GM12878 (cell line): ENCODE results near the gene ELAVL4. TPM values are rescaled to one million over a fixed set of nuclear protein-coding genes. Genes with fewer than 3 reads are reported as not detected.

ENCODE experiments used
- ATAC-seq: fragments of 200-7000 bp; cut with Tn5 transposase; 3 replicates; pipeline ENCODE4 v1.9.1; 2020; ENCODE audit warnings: mild to moderate bottlenecking, moderate library complexity
- BruUV-seq: library from RNA; stranded (reverse); fragments of 400-500 nt; replicated peaks from 2 replicates; lab custom pipeline; 2021; lab: Mats Ljungman, UMichigan
- CTCF ChIA-PET: fragments of 300-600 bp; sonication (Branson Sonifier 250); formaldehyde crosslinking; extraction: SDS; loops from one replicate; lab custom pipeline; 2021; ENCODE audit warnings: inconsistent platforms; lab: Yijun Ruan, JAX
- POLR2A ChIA-PET: fragments of 350-600 bp; formaldehyde crosslinking; extraction: SDS; loops from one replicate; lab custom pipeline; 2021; ENCODE audit warnings: inconsistent platforms; lab: Charles Lee
- RAD21 ChIA-PET: fragments of 300-600 bp; sonication (Branson Sonifier 250); formaldehyde crosslinking; loops from one replicate; lab custom pipeline; 2023; ENCODE audit warnings: antibody characterized with exemption; ENCODE audit not compliant: unreplicated experiment; lab: Charles Lee
- SMC1A ChIA-PET: fragments of 300-600 bp; sonication (Branson Sonifier 250); formaldehyde crosslinking; loops from one replicate; lab custom pipeline; 2023; ENCODE audit not compliant: unreplicated experiment, uncharacterized antibody; lab: Charles Lee
- DNase-seq: peaks from one replicate; pipeline ENCODE4 v3.0.0-alpha.2; 2011; ENCODE audit warnings: low read depth, low spot score
- FAIRE-seq: peaks from 3 replicates; lab custom pipeline; 2011; peaks lifted over from hg19 to GRCh38; lab: Jason Lieb, UNC
- H2AFZ ChIP-seq: 2 replicates; pipeline ENCODE4 v1.6.0; 2011; ENCODE audit warnings: low read depth, low read length, control low read depth; ENCODE audit not compliant: control insufficient read depth
- H3K27ac ChIP-seq: 2 replicates; pipeline ENCODE4 v1.5.1; 2011; ENCODE audit warnings: control low read depth; ENCODE audit not compliant: control insufficient read depth, insufficient read depth
- H3K27me3 ChIP-seq, 2 experiments: replicated peaks in 1 of 2; 2 replicates each; pipeline versions ENCODE4 v1.6.0 to v1.6.1; 2011; ENCODE audit warnings: low read length in 1 of 2; ENCODE audit not compliant: control insufficient read depth in 2 of 2, insufficient read depth in 2 of 2
- H3K36me3 ChIP-seq, 2 experiments: 2 replicates each; pipeline ENCODE4 v1.5.1; 2011; ENCODE audit warnings: low read length in 1 of 2; ENCODE audit not compliant: control insufficient read depth in 2 of 2, insufficient read depth in 2 of 2
- H3K4me1 ChIP-seq: 2 replicates; pipeline ENCODE4 v1.6.1; 2011; ENCODE audit warnings: mild to moderate bottlenecking, low read length, moderate library complexity, mixed read lengths; ENCODE audit not compliant: control insufficient read depth, insufficient read depth
- H3K4me2 ChIP-seq: 2 replicates; pipeline ENCODE4 v1.6.0; 2011; ENCODE audit warnings: control low read depth; ENCODE audit not compliant: control insufficient read depth, insufficient read depth
- H3K4me3 ChIP-seq: fragments of 200-600 bp; sonication (generic); 2 replicates; pipeline ENCODE4 v1.5.1; 2016
- H3K79me2 ChIP-seq: 2 replicates; pipeline ENCODE4 v1.6.0; 2011; ENCODE audit warnings: low read length; ENCODE audit not compliant: control insufficient read depth, insufficient read depth
- H3K9ac ChIP-seq: 2 replicates; pipeline ENCODE4 v1.8.0; 2011; ENCODE audit warnings: low read length, control low read depth, mixed read lengths; ENCODE audit not compliant: control insufficient read depth, insufficient read depth
- H3K9me3 ChIP-seq: replicated peaks from 3 replicates; pipeline ENCODE4 v1.5.1; 2011; ENCODE audit warnings: mild to moderate bottlenecking, low read length; ENCODE audit not compliant: control insufficient read depth, insufficient read depth
- H4K20me1 ChIP-seq: 2 replicates; pipeline ENCODE4 v1.6.0; 2011; ENCODE audit not compliant: control insufficient read depth, insufficient read depth
- RAD21 ChIP-seq: IDR thresholded peaks from 2 replicates; pipeline ENCODE4 v1.6.1; 2011; ENCODE audit warnings: mild to moderate bottlenecking, low read depth, low read length, moderate library complexity; ENCODE audit not compliant: insufficient read depth
- WGBS: methylation state at CpG from one replicate; pipeline ENCODE4 v1.1.6; 2016; ENCODE audit warnings: low lambda C conversion rate; ENCODE audit not compliant: insufficient replicate concordance, insufficient coverage; ENCODE audit errors: missing lambda C conversion rate; 5-methylcytosine and 5-hydroxymethylcytosine counted together
- in situ Hi-C: fragments of 300-500 bp; cut with MboI; formaldehyde crosslinking; loops from 9 replicates; pipeline ENCODE4 v1.14.3; 2018; ENCODE audit warnings: mixed read lengths
- intact Hi-C: fragments of 100-400 bp; cut with micrococcal nuclease; formaldehyde crosslinking; loops from one replicate; pipeline ENCODE4 v1.14.2; 2022; ENCODE audit not compliant: unreplicated experiment
- polyA plus RNA-seq, 11 experiments: library from polyadenylated mRNA; depleted of rRNA in 4 of 11; unstranded in 6 of 11; stranded (reverse) in 5 of 11; fragments of >200 nt; fragmentation: Nextera tagmentation in 4 of 11; fragmentation: Illumina TruSeq in 1 of 11; extraction: Ambion mirVana in 4 of 11; extraction: Trizol in 1 of 11; gene quantifications; 1 replicate in 1 of 11; 2 replicates in 10 of 11; pipeline versions ENCODE4 v1.2.1 to v1.2.3, GENCODE V29; 2011 to 2016; ENCODE audit warnings: inconsistent platforms in 2 of 11, missing spikeins in 2 of 11, low read depth in 1 of 11
- total RNA-seq, 4 experiments: library from RNA; depleted of rRNA in 3 of 4; stranded (reverse); fragments of >200 nt in 3 of 4; fragmentation: Illumina TruSeq in 1 of 4; extraction: Trizol in 1 of 4; gene quantifications; 2 replicates each; pipeline versions ENCODE4 v1.2.1 to v1.2.3, GENCODE V29; 2013 to 2021
- TF ChIP-seq, protein P1 (sequence below): fragments of 450-650 bp; IDR thresholded peaks from 2 replicates; pipeline ENCODE4 v1.6.1; 2018; ENCODE audit warnings: mild to moderate bottlenecking, low read depth, moderate library complexity; ENCODE audit not compliant: partially characterized antibody
- TF ChIP-seq, protein P2 (sequence below), 3 experiments: IDR thresholded peaks in 2 of 3; conservative IDR thresholded peaks in 1 of 3; 2 replicates each; pipeline ENCODE4 v1.5.1; 2011; ENCODE audit warnings: low read depth in 3 of 3, low read length in 3 of 3, mild to moderate bottlenecking in 3 of 3, control low read depth in 2 of 3, moderate library complexity in 2 of 3, inconsistent platforms in 1 of 3, mixed read lengths in 1 of 3; ENCODE audit not compliant: control insufficient read depth in 2 of 3, insufficient read depth in 1 of 3; ENCODE audit errors: extremely low read depth in 1 of 3

The ELAVL4 gene
- total and polyA plus RNA-seq, 10 of the 15 experiments (the other 5 are each of a cell fraction or from before 2014, with no cell fraction given): 0.10 to 0.53 (median 0.17) TPM; not detected in 6

DNA sequence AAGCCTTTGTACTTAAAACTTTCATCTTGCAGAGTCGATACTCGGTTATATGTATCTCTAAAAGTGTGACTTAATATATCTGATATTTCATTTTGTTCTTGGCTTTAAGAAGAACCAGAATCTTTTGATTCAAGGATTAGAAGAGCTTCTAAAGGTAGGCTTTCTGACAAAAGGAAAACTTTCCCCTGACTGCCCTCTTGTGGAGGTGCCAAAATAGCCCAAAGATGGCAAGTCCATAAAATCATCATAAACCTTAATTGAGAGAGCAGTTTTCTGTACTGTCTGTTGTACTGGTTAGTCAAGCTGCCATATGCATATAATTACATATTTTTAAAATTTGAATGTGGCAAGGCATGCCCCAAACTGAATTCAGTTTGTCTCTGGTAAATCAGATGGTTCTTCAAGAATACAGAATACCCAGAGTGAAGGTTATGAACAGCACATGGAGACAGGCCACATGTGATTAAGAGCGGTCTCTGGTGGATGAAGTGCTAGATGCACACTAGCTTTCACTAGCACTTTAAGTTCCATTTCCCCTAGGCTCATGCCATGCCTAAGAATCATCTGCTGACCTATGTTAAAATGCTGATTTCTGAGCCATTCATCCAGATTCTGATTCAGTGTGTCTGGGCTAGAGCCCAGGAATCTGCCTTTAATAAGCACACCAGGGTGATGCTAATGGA is 27.7 kb upstream of the ELAVL4 start:
- in situ Hi-C loops: no loop called here
- CTCF ChIA-PET: interaction anchor here (0.6 to 2.9 kb wide), 6 partner anchors 10 to 639 kb away, joined by 3 to 11 read pairs (median 4); no protein-coding TSS in a partner anchor
- Histone ChIP-seq H3K9ac (no peak overlapping the region), H3K79me2 (no peaks in the 10 kb centered on the region), H3K27me3 (no peaks in the 10 kb centered on the region), H3K4me3 (no peak overlapping the region), H3K36me3 (no peaks in the 10 kb centered on the region)
- 17% methylated on average over 3 of the region's 3 CpGs for WGBS
- ATAC-seq: 0 out of 3 replicates have a peak, but pooled peaks have one; percentile 27
- peak; percentile 26; the same call in 1 of the 2 replicates for TF ChIP-seq RAD21
- TF ChIP-seq, protein P1, sequence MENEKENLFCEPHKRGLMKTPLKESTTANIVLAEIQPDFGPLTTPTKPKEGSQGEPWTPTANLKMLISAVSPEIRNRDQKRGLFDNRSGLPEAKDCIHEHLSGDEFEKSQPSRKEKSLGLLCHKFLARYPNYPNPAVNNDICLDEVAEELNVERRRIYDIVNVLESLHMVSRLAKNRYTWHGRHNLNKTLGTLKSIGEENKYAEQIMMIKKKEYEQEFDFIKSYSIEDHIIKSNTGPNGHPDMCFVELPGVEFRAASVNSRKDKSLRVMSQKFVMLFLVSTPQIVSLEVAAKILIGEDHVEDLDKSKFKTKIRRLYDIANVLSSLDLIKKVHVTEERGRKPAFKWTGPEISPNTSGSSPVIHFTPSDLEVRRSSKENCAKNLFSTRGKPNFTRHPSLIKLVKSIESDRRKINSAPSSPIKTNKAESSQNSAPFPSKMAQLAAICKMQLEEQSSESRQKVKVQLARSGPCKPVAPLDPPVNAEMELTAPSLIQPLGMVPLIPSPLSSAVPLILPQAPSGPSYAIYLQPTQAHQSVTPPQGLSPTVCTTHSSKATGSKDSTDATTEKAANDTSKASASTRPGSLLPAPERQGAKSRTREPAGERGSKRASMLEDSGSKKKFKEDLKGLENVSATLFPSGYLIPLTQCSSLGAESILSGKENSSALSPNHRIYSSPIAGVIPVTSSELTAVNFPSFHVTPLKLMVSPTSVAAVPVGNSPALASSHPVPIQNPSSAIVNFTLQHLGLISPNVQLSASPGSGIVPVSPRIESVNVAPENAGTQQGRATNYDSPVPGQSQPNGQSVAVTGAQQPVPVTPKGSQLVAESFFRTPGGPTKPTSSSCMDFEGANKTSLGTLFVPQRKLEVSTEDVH: no peak
- TF ChIP-seq, protein P2, sequence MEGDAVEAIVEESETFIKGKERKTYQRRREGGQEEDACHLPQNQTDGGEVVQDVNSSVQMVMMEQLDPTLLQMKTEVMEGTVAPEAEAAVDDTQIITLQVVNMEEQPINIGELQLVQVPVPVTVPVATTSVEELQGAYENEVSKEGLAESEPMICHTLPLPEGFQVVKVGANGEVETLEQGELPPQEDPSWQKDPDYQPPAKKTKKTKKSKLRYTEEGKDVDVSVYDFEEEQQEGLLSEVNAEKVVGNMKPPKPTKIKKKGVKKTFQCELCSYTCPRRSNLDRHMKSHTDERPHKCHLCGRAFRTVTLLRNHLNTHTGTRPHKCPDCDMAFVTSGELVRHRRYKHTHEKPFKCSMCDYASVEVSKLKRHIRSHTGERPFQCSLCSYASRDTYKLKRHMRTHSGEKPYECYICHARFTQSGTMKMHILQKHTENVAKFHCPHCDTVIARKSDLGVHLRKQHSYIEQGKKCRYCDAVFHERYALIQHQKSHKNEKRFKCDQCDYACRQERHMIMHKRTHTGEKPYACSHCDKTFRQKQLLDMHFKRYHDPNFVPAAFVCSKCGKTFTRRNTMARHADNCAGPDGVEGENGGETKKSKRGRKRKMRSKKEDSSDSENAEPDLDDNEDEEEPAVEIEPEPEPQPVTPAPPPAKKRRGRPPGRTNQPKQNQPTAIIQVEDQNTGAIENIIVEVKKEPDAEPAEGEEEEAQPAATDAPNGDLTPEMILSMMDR (IDR thresholded peaks at IDR 0.05 in 2 of 3, conservative IDR thresholded peaks at IDR 0.05 in 1 of 3; ENCODE audit: control insufficient read depth in 2 of 3, extremely low read depth in 1 of 3, insufficient read depth in 1 of 3, low read depth in 3 of 3, low read length in 3 of 3): peak; percentile 32 to 37 (median 33); a peak in 3 of 6 replicates
- TF ChIP-seq, all 136 proteins: peak for 2
- no peak overlapping the region for H3K4me2 ChIP-seq
- no peaks in the 10 kb centered on the region for H3K4me1 ChIP-seq
- RAD21 ChIA-PET: no interaction called here
- POLR2A ChIA-PET: no interaction called here
- SMC1A ChIA-PET: interaction anchor here (0.8 kb wide), 1 partner anchor 102 kb away, joined by 3 read pairs; no protein-coding TSS in a partner anchor
- H4K20me1 ChIP-seq: no peaks in the 10 kb centered on the region
- no peak overlapping the region for H2AFZ ChIP-seq
- no peak for FAIRE-seq
- no peaks in the 10 kb centered on the region for H3K9me3 ChIP-seq
- intact Hi-C loops: no loop called here
- no peak for DNase-seq
- BruUV-seq: no TSS peak
- H3K27ac ChIP-seq: no peak overlapping the region
